HCT116 (cell line): ENCODE results near the gene DMRTC1. TPM values are rescaled to one million over a fixed set of nuclear protein-coding genes. Genes with fewer than 3 reads are reported as not detected.
A peak's percentile ranks its signal among the peaks of the same experiment; 100 is the strongest.
"Not testable (repeated sequence)": the region's sequence is repeated elsewhere in the genome, so short reads cannot be mapped to it uniquely, and the experiment has no call there.

Source experiments
- ATAC-seq: fragments of 200-7000 bp; cut with Tn5 transposase; 2 replicates; pipeline ENCODE4 v1.9.1; 2020; ENCODE audit warnings: mild to moderate bottlenecking, moderate library complexity
- BruUV-seq: library from RNA; stranded (reverse); fragments of 400-500 nt; replicated peaks from 2 replicates; lab custom pipeline; 2021; lab: Mats Ljungman, UMichigan
- CTCF ChIA-PET: fragments of 300-600 bp; sonication (Branson Sonifier 250); formaldehyde crosslinking; loops from one replicate; lab custom pipeline; 2021; ENCODE audit warnings: antibody characterized with exemption; lab: Charles Lee
- POLR2A ChIA-PET: fragments of 300-600, 350-600 bp; sonication (Branson Sonifier 250); formaldehyde crosslinking; loops from one replicate; lab custom pipeline; 2021; ENCODE audit warnings: antibody characterized with exemption; lab: Charles Lee
- RAD21 ChIA-PET, 2 experiments: fragments of 300-600 bp; sonication (Branson Sonifier 250); formaldehyde crosslinking; loops; one replicate each; lab custom pipeline; 2023; ENCODE audit warnings: low total read pairs in 2 of 2; ENCODE audit not compliant: uncharacterized antibody in 2 of 2, unreplicated experiment in 2 of 2, low non-redundant PET in 1 of 2; lab: Charles Lee
- DNase-seq: peaks from one replicate; pipeline ENCODE4 v3.0.0-alpha.2; 2010; ENCODE audit warnings: low read depth, low spot score
- H2AFZ ChIP-seq: fragments of 200-600 bp; shearing (Covaris generic), sonication (generic); 2 replicates; pipeline ENCODE4 v1.6.1; 2017; ENCODE audit warnings: low read depth, mixed run types, mixed read lengths, antibody characterized with exemption, low read length; ENCODE audit not compliant: poor library complexity, severe bottlenecking
- H3K27ac ChIP-seq: 2 replicates; pipeline ENCODE4 v1.5.1; 2012; ENCODE audit warnings: low read depth, low read length
- H3K27me3 ChIP-seq: fragments of 200-600 bp; sonication (generic); 2 replicates; pipeline ENCODE4 v1.6.1; 2016; ENCODE audit warnings: mixed run types, low read length, mixed read lengths; ENCODE audit not compliant: insufficient read depth
- H3K36me3 ChIP-seq, 2 experiments: fragments of 200-500 bp in 1 of 2; fragments of 200-600 bp in 1 of 2; sonication (Bioruptor generic) in 1 of 2; sonication (generic) in 1 of 2; 2 replicates each; pipeline versions ENCODE4 v1.5.1 to v1.6.1; 2014 to 2016; ENCODE audit warnings: low read length in 2 of 2, inconsistent platforms in 1 of 2, mixed read lengths in 1 of 2, mixed run types in 1 of 2; ENCODE audit not compliant: insufficient read depth in 2 of 2, control insufficient read depth in 1 of 2
- H3K4me1 ChIP-seq, 2 experiments: fragments of 200-600 bp in 1 of 2; sonication (generic) in 1 of 2; 2 replicates each; pipeline versions ENCODE4 v1.5.1 to v1.6.1; 2012 to 2017; ENCODE audit warnings: low read length in 2 of 2, inconsistent platforms in 1 of 2, mild to moderate bottlenecking in 1 of 2, mixed read lengths in 1 of 2, mixed run types in 1 of 2, moderate library complexity in 1 of 2; ENCODE audit not compliant: insufficient read depth in 2 of 2, control insufficient read depth in 1 of 2
- H3K4me2 ChIP-seq: fragments of 200-600 bp; sonication (generic); 2 replicates; pipeline ENCODE4 v1.6.1; 2017; ENCODE audit warnings: mixed run types, low read length, mixed read lengths
- H3K4me3 ChIP-seq, 2 experiments: fragments of 200-600 bp in 1 of 2; sonication (generic) in 1 of 2; replicated peaks in 1 of 2; 2 replicates each; pipeline ENCODE4 v1.5.1; 2011 to 2016; ENCODE audit warnings: low read length in 2 of 2, control low read depth in 1 of 2, low read depth in 1 of 2, mild to moderate bottlenecking in 1 of 2, mixed read lengths in 1 of 2, mixed run types in 1 of 2
- H3K79me2 ChIP-seq: fragments of 200-600 bp; sonication (generic); 2 replicates; pipeline ENCODE4 v1.6.1; 2017; ENCODE audit warnings: mild to moderate bottlenecking, mixed run types, low read length, moderate library complexity, mixed read lengths; ENCODE audit not compliant: insufficient read depth
- H3K9ac ChIP-seq: fragments of 200-600 bp; sonication (generic); 2 replicates; pipeline ENCODE4 v1.6.1; 2016; ENCODE audit warnings: low read length, mixed read lengths
- H3K9me2 ChIP-seq: fragments of 200-600 bp; sonication (generic), shearing (Covaris generic); 2 replicates; pipeline ENCODE4 v1.6.1; 2017; ENCODE audit warnings: mixed run types, mild to moderate bottlenecking, moderate library complexity; ENCODE audit not compliant: insufficient read depth
- H3K9me3 ChIP-seq, 2 experiments: fragments of 200-500 bp in 1 of 2; fragments of 200-600 bp in 1 of 2; sonication (Bioruptor generic) in 1 of 2; sonication (generic) in 1 of 2; 2 replicates each; pipeline ENCODE4 v1.6.1; 2014 to 2017; ENCODE audit warnings: low read length in 2 of 2, mixed read lengths in 2 of 2, inconsistent platforms in 1 of 2, low read depth in 1 of 2, mild to moderate bottlenecking in 1 of 2, mixed run types in 1 of 2, moderate library complexity in 1 of 2; ENCODE audit not compliant: control insufficient read depth in 1 of 2, insufficient read depth in 1 of 2
- H4K20me1 ChIP-seq: fragments of 200-600 bp; sonication (generic), shearing (Covaris generic); 2 replicates; pipeline ENCODE4 v1.6.1; 2017; ENCODE audit warnings: mixed run types, mild to moderate bottlenecking, moderate library complexity; ENCODE audit not compliant: insufficient read depth
- intact Hi-C: fragments of 100-400 bp; cut with micrococcal nuclease; formaldehyde crosslinking; loops from 2 replicates; pipeline ENCODE4 v1.10.0; 2022
- total RNA-seq: library from RNA; stranded (reverse); gene quantifications from one replicate; pipeline ENCODE4 v1.2.1, GENCODE V29; 2021; ENCODE audit not compliant: unreplicated experiment

DMRTC1 gene
- total RNA-seq, 1 experiment from 2014 or later, result not detected

GRCh38 chrX:72959971-72960370, 16.3 kb upstream of the DMRTC1 start:
- H3K79me2 ChIP-seq, H3K9me3 ChIP-seq, CTCF ChIA-PET, H3K27ac ChIP-seq, POLR2A ChIA-PET, H3K36me3 ChIP-seq, H4K20me1 ChIP-seq, H3K4me2 ChIP-seq, BruUV-seq, H3K27me3 ChIP-seq, RAD21 ChIA-PET, H3K4me1 ChIP-seq, H3K9ac ChIP-seq, DNase-seq, H2AFZ ChIP-seq, ATAC-seq, intact Hi-C loops, H3K9me2 ChIP-seq, H3K4me3 ChIP-seq: not testable (repeated sequence)

- H3K4me3 ChIP-seq, H3K27me3 ChIP-seq, H3K4me2 ChIP-seq, BruUV-seq, H3K4me1 ChIP-seq, RAD21 ChIA-PET, H4K20me1 ChIP-seq, H3K9ac ChIP-seq, DNase-seq, POLR2A ChIA-PET, CTCF ChIA-PET, H3K27ac ChIP-seq, H3K9me3 ChIP-seq, H3K79me2 ChIP-seq, H3K36me3 ChIP-seq, intact Hi-C loops, H2AFZ ChIP-seq, H3K9me2 ChIP-seq: not testable (repeated sequence)
- peak; percentile 82 for ATAC-seq
Measured at GRCh38 chrX:72943035-72943818, 410 bp downstream of the DMRTC1 start.

DNA sequence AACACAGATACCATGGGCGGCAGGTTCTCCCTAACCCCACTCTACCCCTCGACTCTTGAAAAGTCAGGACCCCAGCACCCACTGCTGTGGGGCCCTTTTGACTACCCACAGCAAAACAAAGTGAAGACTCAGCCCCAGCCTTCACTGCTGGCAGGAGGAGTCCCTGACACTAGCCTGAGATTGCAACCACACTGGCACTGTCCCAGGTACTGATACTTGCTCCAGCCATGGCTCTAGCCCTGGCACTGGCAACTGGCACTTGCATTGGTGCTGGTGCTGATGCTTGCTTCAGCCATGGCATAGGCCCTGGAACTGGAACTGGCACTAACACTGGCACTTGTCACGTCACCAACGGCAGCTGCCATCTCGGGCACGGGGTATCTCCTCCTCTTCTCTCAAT, 1.4 kb downstream of the DMRTC1 start:
- intact Hi-C loops, H3K9me2 ChIP-seq, H3K4me3 ChIP-seq, H3K4me1 ChIP-seq, BruUV-seq, RAD21 ChIA-PET, H3K4me2 ChIP-seq, ATAC-seq, POLR2A ChIA-PET, H2AFZ ChIP-seq, H3K27ac ChIP-seq, H3K27me3 ChIP-seq, H3K79me2 ChIP-seq, H3K36me3 ChIP-seq, H3K9me3 ChIP-seq, H3K9ac ChIP-seq, DNase-seq, H4K20me1 ChIP-seq, CTCF ChIA-PET: not testable (repeated sequence)

- H3K79me2 ChIP-seq, ATAC-seq, H3K4me3 ChIP-seq, RAD21 ChIA-PET, H2AFZ ChIP-seq, H3K27ac ChIP-seq, DNase-seq, H3K9ac ChIP-seq, H3K36me3 ChIP-seq, BruUV-seq, H3K27me3 ChIP-seq, H3K9me2 ChIP-seq, intact Hi-C loops, H3K4me2 ChIP-seq, POLR2A ChIA-PET, H4K20me1 ChIP-seq, CTCF ChIA-PET, H3K4me1 ChIP-seq, H3K9me3 ChIP-seq: not testable (repeated sequence)
Measured at GRCh38 chrX:72937906-72938305, 5.7 kb downstream of the DMRTC1 start, which contains the start of gene FAM236A. Gene FAM236A, plus strand, starts transcription at chrX:72938206. Its CDS starts 57 bp downstream, at chrX:72938263.
